Erythroblast (primary cell): ENCODE results near the gene PYGL.
A peak's percentile ranks its signal among the peaks of the same experiment; 100 is the strongest.
"Not testable (repeated sequence)": the region's sequence is repeated elsewhere in the genome, so short reads cannot be mapped to it uniquely, and the experiment has no call there.

Source experiments
- DNase-seq, 2 experiments: peaks; one replicate each; lab custom pipeline; 2025; lab: John Stamatoyannopoulos, UW
- GATA1 ChIP-seq: IDR thresholded peaks from 2 replicates; pipeline ENCODE4 v1.6.1; 2011; ENCODE audit warnings: low read depth, mild to moderate bottlenecking, control low read depth, low read length, moderate library complexity
- POLR2A ChIP-seq: IDR thresholded peaks from 2 replicates; pipeline ENCODE4 v1.6.1; 2011; ENCODE audit warnings: mild to moderate bottlenecking, low read length

The PYGL gene

DNA sequence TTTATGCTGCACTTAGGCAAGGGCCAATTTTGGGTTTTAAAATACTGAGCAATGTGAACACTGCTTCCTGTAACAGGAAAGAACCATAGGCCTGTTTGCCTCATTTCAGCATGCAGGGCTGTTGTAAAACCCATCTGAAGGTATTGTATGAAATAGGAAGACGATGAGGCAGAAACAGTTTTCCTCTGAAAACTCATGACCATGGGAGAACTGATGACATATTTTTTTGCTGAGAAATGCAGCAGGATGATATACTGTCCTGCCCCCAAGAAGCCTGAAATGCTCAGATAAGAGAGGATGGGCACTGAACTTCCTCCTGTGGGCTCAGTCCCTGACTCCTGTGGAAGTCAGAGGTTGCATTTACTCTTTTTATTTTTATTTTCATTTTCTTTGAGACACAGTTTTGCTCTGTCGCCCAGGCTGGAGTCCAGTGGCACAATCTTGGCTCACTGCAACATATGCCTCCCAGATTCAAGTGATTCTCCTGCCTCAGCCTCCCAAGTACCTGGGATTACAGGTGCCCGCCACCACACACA, 17.4 kb downstream of the PYGL start:
- peak; percentile 64 to 67 for DNase-seq
- no peak for TF ChIP-seq GATA1
- TF ChIP-seq POLR2A: no peak

DNA sequence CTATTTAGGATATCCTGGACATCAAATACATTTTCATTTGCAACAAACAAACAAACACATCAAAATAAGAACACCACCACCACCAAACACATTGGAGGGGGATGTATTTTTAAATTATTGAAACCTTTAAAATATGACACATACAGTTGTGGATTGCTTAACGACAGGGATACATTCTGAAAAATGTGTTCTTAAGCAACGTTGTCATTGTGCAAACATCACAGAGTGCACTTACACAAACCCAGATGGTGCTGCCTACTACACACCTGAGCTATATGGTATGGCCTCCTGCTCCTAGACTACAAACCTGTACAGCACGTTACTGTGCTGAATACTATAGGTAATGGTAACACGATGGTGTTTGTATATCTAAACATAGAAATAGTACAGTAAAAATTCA, 19.4 kb downstream of the PYGL start:
- no peak for TF ChIP-seq GATA1
- no peak for DNase-seq

DNA sequence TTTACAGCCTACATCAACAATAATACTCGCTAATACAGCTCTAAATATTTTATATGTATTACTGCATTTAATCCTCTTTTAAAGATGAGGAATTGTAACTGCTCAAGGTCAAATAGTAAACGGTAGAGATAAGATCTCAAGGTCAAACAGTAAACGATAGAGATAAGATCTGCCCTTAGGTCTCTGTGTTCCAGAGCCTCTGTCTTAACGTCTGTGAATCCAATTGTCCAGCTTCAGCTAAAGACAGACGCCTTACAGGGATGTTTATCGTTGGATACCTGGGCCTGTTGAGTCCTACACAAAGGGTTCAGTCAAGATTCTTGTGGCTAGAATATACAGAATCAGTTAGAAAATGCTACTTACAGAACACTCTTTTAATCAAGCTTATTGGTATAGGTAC, 20.0 kb downstream of the PYGL start:
- no peak for TF ChIP-seq GATA1
- no peak for TF ChIP-seq POLR2A
- DNase-seq: no peak

DNA sequence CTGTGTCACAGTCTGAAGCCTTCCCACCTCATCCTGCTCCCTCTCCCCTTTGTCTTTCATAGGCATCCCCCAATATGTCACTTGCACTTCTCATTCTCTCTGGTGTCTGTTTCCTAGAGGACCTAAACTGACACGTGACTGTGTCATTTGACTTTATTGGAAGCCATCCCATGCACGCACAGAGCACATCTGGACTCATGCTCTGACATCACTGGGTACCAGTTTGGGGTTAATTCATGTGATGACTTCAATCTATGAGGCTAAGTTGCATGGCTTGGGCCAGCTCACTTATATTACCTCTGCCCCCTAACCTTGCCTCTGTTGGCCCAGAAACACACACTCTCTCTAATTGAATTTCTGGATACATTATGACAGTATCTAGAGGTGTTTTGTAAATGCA, 21.5 kb downstream of the PYGL start:
- DNase-seq: no peak
- TF ChIP-seq POLR2A (no peak), GATA1 (no peak)

DNA sequence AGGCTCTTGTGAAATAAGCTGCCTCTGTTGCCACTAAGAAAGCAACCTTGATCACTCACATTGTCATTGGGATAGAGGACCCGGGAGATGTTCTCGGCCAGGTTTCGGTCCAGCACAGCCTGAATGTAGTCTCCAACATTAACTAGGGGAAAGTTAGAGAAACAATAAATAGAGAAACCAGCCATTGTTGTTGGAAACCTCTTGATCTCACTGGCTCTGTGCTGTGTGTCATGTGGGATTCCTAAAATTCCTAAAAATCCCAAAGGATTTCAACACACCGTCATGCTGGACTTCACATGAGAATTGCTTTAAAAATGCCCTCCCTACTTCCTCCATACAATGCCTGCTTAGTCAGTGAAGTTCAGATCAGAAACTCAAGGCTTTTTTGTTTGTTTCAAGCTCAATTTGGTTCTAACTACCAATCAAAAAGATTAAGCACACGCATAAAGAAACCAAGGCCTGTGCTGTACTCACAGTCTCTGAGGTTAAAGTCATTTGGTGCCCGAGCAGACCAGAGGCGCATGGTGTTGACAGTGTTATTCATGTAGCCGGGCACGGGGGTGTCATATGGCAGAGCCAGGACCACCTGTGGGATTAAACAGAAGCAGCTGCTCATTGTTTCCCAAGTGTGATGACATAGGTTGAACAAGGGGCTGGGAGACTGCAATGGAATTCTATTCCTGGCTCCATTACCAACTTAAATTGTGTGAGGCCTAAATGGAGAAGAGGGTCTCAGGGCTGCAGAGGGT, 23.6 kb downstream of the PYGL start:
- no peak for TF ChIP-seq GATA1
- TF ChIP-seq POLR2A: no peak
- DNase-seq: no peak

DNA sequence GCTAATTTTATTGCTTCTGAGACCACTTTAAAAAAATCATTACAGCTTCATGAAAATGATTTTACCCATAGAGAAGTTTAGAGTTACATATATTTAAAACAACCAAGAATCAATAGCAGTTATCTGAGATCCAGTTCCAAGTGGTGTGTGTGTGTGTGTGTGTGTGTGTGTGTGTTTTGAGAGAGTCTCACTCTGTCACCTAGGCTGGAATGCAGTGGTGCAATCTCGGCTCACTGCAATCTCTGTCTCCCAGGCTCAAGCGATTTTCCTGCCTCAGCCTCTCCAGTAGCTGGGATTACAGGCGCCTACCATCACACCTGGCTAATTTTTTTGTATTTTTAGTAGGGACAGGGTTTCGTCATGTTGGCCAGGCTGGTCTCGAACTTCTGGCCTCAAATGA, 24.8 kb downstream of the PYGL start:
- DNase-seq: not testable (repeated sequence)

DNA sequence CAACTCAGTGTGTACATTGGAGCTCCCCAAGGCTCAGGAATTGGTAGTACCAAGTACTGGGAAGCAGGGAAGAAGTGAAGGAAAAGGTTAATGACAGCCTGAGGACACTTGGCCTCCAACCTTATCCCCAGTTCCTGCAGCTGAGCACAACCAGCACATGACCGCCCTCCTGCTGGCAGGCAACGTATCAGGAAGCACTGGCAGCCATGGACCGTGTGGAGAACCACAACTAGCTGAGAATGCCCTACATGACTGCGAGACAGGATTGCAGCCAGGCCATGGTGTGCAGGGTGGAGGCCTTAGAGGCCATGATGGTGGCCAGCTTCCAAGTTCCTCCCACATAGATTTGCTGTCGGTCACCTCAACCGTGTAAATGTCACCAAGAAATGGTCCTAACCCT, 26.8 kb downstream of the PYGL start:
- no peak for TF ChIP-seq GATA1
- no peak for TF ChIP-seq POLR2A
- no peak for DNase-seq

DNA sequence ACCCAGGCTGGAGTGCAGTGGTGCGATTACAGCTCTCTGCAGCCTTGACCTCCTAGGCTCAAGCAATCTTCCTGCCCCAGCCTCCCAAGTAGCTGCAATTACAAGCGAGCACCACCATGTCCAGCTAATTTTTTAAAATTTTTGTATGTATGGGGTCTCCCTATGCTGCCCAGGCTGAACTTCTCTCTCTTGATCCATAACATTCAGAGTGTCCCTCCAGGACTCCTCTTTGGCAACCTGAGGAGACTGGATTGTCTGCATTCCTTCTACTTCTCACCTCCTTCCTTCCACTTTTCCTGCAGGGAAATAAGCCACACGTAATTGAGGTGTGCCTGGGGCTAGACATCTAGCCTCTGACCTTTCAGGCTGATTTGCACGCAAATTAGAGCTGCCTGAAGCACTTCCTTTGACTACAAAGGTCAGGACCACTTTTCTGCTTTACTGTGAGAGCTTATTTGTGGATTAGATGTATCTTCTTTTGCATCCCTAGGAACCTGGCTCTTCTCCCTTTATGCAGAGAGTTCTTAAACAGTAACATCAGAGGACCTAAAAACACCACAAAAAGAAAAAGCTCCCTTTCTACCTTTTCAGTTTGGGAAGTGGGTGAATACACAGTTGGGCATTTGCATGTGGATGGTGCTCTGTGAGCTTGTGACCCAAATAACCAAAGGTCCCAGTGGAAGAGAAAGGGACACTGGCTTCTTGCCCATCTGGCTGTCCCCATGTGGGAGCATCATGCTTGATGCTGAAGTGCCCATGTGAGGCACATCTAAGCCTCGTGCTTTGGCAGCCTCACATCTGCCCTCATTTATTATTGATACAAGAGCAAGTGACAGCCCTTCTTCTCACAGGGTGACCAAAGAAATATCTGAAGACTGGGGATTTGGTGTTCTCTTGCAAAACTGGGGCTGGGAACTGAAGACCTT, 33.5 kb downstream of the PYGL start:
- TF ChIP-seq GATA1 (no peak), POLR2A (no peak)

DNA sequence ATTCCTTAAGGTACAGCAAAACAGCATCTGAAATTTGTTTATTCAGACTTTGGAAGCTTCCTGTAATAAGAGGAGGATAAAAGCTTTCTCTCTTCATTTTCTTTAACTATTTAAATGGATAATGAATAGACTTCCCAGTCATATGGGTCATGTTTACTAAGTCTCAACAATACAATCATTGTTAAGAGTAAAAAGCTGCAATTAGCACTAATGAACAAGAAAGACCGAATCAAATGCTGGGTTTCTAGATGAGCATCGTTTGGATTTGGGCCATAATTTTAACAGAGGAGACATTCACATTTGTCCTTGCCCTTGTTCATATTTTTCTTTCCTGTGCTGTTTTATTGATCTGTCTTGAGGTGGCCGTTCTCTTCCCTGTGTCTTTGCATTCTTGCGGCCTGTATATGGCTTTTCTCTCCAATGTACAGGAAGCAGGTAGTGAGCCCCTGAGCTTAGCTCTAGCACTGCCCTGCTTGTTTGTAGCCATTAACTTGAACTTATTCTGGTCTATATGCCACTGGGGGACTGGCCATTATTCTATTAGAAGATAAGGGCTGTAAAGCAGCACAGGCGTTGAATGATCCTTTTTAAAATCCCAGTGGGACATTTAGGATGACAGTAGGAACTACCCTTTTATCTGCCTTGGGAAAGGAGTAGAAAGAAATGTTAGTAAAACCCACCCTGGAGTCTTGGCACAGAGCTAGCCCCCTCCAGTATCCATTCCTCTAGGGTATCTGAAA, 37.8 kb downstream of the PYGL start:
- DNase-seq: no peak
- TF ChIP-seq POLR2A (no peak), GATA1 (no peak)

More for the DNA sequence above, 33.5 kb downstream of the PYGL start:
- DNase-seq: no peak

DNA sequence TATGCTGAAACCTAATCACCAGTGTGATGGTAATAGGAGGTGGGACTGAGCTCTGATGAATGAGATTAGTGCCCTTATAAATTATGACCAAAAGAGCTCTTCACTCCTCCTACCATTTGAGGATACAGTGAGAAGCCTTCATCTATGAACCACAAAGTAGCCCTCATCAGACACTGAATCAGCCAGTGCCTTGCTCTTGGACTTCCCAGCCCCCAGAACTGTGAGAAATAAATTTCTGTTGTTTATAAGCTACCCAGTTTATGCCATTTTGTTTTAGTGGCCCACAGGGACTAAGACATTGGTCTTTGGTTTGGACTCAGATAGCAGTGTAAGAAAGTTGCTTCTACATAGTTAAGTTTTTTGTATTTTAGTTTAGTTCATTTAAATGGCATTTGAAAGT, 39.6 kb downstream of the PYGL start:
- TF ChIP-seq POLR2A: no peak
- no peak for TF ChIP-seq GATA1
- DNase-seq: no peak

DNA sequence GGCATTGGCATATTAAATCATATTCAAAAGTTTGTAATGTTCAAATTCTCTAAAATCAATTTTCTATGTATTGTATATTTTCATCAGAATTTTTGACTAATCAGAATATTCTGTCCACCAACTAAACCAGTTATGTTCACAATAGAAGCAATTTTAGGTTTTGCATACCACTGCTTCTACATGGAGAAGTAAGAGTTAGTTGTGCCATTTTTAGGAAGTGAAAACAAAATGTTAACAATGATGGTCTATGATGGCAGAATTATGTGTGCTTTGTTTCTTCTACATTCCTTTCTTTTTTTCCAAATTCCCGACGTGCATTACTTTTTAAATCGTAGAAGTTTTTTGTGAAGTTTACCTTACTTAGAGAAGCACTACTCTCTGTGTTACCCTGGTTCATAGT, 42.9 kb downstream of the PYGL start:
- TF ChIP-seq POLR2A: no peak
- DNase-seq: no peak

DNA sequence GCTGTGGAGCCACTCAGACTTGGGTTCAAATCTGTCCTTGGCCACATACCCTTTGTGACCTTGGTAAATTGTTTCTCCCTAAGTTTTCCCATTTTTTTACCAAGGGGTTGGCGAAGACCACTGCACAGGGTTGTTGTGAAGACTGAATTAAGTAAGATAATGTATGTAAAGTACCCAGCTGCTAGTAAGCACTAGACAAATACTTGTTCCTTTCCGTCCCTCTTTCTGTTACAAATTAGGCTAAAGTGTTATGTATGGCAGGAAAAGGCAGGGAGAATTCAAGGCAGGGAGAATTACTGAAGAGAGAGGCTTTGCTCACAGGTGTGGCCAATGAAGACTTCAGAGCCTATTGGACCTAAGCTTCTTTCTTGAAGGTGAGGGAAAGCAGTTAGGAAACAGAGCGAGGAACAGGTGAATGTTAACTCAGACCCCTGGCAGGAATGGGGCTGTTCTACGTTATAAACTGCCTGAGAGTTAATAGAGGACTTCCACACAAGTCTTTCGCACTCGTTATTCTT, 46.6 kb downstream of the PYGL start:
- DNase-seq: no peak
- TF ChIP-seq GATA1 (no peak), POLR2A (no peak)

DNA sequence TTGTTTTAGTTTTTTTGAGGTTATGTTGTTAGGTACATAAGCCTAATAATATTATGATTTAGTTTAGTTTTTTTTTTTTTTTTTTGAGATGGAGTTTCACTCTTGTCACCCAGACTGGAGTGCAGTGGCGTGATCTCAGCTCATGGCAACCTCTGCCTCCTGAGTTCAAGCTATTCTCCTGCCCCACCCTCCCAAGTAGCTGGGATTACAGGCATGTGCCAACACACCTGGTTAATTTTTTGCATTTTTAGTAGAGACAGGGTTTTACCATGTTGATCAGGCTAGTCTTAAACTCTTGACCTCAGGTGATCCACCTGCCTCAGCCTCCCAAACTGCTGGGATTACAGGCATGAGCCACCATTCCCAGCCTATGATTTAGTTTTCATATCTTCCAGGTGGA, 47.3 kb downstream of the PYGL start:
- not testable (repeated sequence) for DNase-seq

DNA sequence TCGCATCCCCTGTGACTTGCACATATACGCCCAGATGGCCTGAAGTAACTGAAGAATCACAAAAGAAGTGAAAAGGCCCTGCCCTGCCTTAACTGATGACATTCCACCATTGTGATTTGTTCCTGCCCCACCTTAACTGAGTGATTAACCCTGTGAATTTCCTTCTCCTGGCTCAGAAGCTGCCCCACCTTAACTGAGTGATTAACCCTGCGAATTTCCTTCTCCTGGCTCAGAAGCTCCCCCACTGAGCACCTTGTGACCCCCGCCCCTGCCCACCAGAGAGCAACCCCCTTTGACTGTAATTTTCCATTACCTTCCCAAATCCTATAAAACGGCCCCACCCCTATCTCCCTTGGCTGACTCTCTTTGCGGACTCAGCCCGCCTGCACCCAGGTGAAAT, 47.9 kb downstream of the PYGL start:
- DNase-seq: not testable (repeated sequence)
